GM21825 (cell line): Measurements from ENCODE around the gene PARVA.

Experiments used
- ATAC-seq: cut with Tn5 transposase; IDR thresholded peaks from one replicate; pipeline ENCODE4 v1.9.1; 2021; ENCODE audit warnings: mild to moderate bottlenecking, moderate library complexity; ENCODE audit not compliant: unreplicated experiment

Gene PARVA

GRCh38 chr11:12544986-12545775, 167.8 kb downstream of the PARVA start:
- no peak for ATAC-seq

GRCh38 chr11:12546122-12546521, 168.8 kb downstream of the PARVA start:
- no peak for ATAC-seq

GRCh38 chr11:12546660-12547059, 169.3 kb downstream of the PARVA start:
- no peak for ATAC-seq

- no peak for ATAC-seq
These were observed 170.7 kb downstream of the PARVA start for GRCh38 chr11:12547953-12548650.

GRCh38 chr11:12552692-12553091, 175.3 kb downstream of the PARVA start:
- ATAC-seq = no peak

GRCh38 chr11:12554122-12554521, 176.8 kb downstream of the PARVA start:
- no peak for ATAC-seq

GRCh38 chr11:12556155-12556554, 178.8 kb downstream of the PARVA start:
- ATAC-seq = no peak

- no peak for ATAC-seq
These were observed 179.5 kb downstream of the PARVA start for GRCh38 chr11:12556788-12557384.

- no peak for ATAC-seq
These were observed 181.6 kb downstream of the PARVA start for GRCh38 chr11:12559011-12559410.

GRCh38 chr11:12560362-12560761, 183.0 kb downstream of the PARVA start:
- no peak for ATAC-seq

- no peak for ATAC-seq
These were observed 183.5 kb downstream of the PARVA start for GRCh38 chr11:12560861-12561260.

GRCh38 chr11:12564012-12564411, 186.6 kb downstream of the PARVA start:
- ATAC-seq = no peak

GRCh38 chr11:12565406-12565805, 188.0 kb downstream of the PARVA start:
- ATAC-seq = no peak

- ATAC-seq = no peak
These were observed 190.5 kb downstream of the PARVA start for GRCh38 chr11:12567746-12568460.

GRCh38 chr11:12569499-12570425, 192.4 kb downstream of the PARVA start:
- no peak for ATAC-seq

GRCh38 chr11:12573707-12574485, 196.5 kb downstream of the PARVA start:
- ATAC-seq = no peak

- no peak for ATAC-seq
These were observed 200.6 kb downstream of the PARVA start for GRCh38 chr11:12577725-12578644.

- no peak for ATAC-seq
These were observed 204.0 kb downstream of the PARVA start for GRCh38 chr11:12581416-12581815.
